BJ (cell line): ENCODE measurements around the gene PTPRB. TPM values are rescaled to one million over a fixed set of nuclear protein-coding genes. Genes with fewer than 3 reads are reported as not detected.

Source experiments
- CTCF ChIA-PET: fragments of 350-600 bp; formaldehyde crosslinking; extraction: SDS; loops from one replicate; lab custom pipeline; 2021; ENCODE audit warnings: antibody characterized with exemption, inconsistent platforms; lab: Yijun Ruan, JAX
- POLR2A ChIA-PET: fragments of 300-600 bp; sonication (Branson Sonifier 250); formaldehyde crosslinking; extraction: SDS; loops from one replicate; lab custom pipeline; 2021; ENCODE audit warnings: antibody characterized with exemption; lab: Charles Lee
- DNase-seq: peaks from one replicate; pipeline ENCODE4 v3.0.0-alpha.2; 2011; ENCODE audit warnings: low read depth
- H3K27me3 ChIP-seq: 2 replicates; pipeline ENCODE4 v1.6.0; 2011; ENCODE audit warnings: low read length; ENCODE audit not compliant: control insufficient read depth, insufficient read depth
- H3K36me3 ChIP-seq: 2 replicates; pipeline ENCODE4 v1.5.1; 2011; ENCODE audit warnings: low read length; ENCODE audit not compliant: control insufficient read depth, insufficient read depth
- H3K4me3 ChIP-seq: 2 replicates; pipeline ENCODE4 v1.5.1; 2011; ENCODE audit warnings: low read depth, mild to moderate bottlenecking, control low read depth, low read length
- CTCF ChIP-seq: IDR thresholded peaks from 2 replicates; pipeline ENCODE4 v1.5.1; 2011; ENCODE audit warnings: low read depth, mild to moderate bottlenecking, control low read depth, inconsistent platforms, low read length, moderate library complexity; ENCODE audit not compliant: insufficient read depth
- polyA plus RNA-seq: library from polyadenylated mRNA; depleted of rRNA; stranded (reverse); fragments of >200 nt; gene quantifications from 2 replicates; pipeline ENCODE4 v1.2.3, GENCODE V29; 2011

The PTPRB gene
- polyA plus RNA-seq, 1 experiment, result 1.7 TPM

GRCh38 chr12:70670948-70671347, 33.7 kb upstream of the PTPRB start:
- Histone ChIP-seq H3K27me3 (no peaks in the 10 kb centered on the region; the same call in 1 of the 2 replicates), H3K36me3 (no peaks in the 10 kb centered on the region), H3K4me3 (no peak overlapping the region)
- no peak for TF ChIP-seq CTCF
- DNase-seq, result no peak
- ChIA-PET CTCF (no interaction called here), POLR2A (no interaction called here)

- H3K36me3 ChIP-seq, result no peaks in the 10 kb centered on the region
- POLR2A ChIA-PET, result no interaction called here
- no peak overlapping the region for H3K4me3 ChIP-seq
- no peak for DNase-seq
- CTCF ChIA-PET, result no interaction called here
- no peaks in the 10 kb centered on the region; the same call in 1 of the 2 replicates for H3K27me3 ChIP-seq
- no peak for TF ChIP-seq CTCF
These were observed 30.0 kb upstream of the PTPRB start for GRCh38 chr12:70667253-70667652.

GRCh38 chr12:70666364-70666763, 29.1 kb upstream of the PTPRB start:
- Histone ChIP-seq H3K36me3 (no peaks in the 10 kb centered on the region), H3K27me3 (no peaks in the 10 kb centered on the region; the same call in 1 of the 2 replicates), H3K4me3 (no peak overlapping the region)
- ChIA-PET CTCF (no interaction called here), POLR2A (no interaction called here)
- no peak for DNase-seq
- TF ChIP-seq CTCF, result no peak

GRCh38 chr12:70664465-70664881, 27.2 kb upstream of the PTPRB start:
- Histone ChIP-seq H3K27me3 (no peaks in the 10 kb centered on the region; the same call in 1 of the 2 replicates), H3K36me3 (no peaks in the 10 kb centered on the region), H3K4me3 (no peak overlapping the region)
- TF ChIP-seq CTCF, result no peak
- ChIA-PET CTCF (interaction anchor here (1.2 to 1.4 kb wide), 2 partner anchors 37 to 55 kb away, joined by 3 to 4 read pairs; no protein-coding TSS in a partner anchor), POLR2A (no interaction called here)
- no peak for DNase-seq

- POLR2A ChIA-PET, result no interaction called here
- Histone ChIP-seq H3K36me3 (no peaks in the 10 kb centered on the region), H3K27me3 (no peaks in the 10 kb centered on the region), H3K4me3 (no peak overlapping the region)
- no peak for DNase-seq
- CTCF ChIA-PET, result interaction anchor here (1.4 kb wide), 1 partner anchor 56 kb away, joined by 4 read pairs; no protein-coding TSS in a partner anchor
- TF ChIP-seq CTCF, result no peak
These were observed 26.6 kb upstream of the PTPRB start for GRCh38 chr12:70663838-70664237.
